Heart left ventricle (tissue), 13 donors: Measurements from ENCODE around the gene ZNF594.
"Not testable (repeated sequence)": the region's sequence is repeated elsewhere in the genome, so short reads cannot be mapped to it uniquely, and the experiment has no call there.

ENCODE experiments used
- POLR2A ChIP-seq, 2 donors: fragments of 450-650 bp; IDR thresholded peaks; one replicate each; pipeline ENCODE4 v1.6.1; 2017; ENCODE audit warnings: antibody characterized with exemption in 2 of 2, mild to moderate bottlenecking in 2 of 2, moderate library complexity in 2 of 2
- TF ChIP-seq, protein P1 (sequence below), 12 donors: fragments of 200-600 bp; sonication (generic) in 4 of 12; IDR thresholded peaks; one replicate each; pipeline versions ENCODE4 v1.5.0 to v1.8.0; 2018 to 2022; ENCODE audit warnings: antibody characterized with exemption in 12 of 12, mild to moderate bottlenecking in 5 of 12
- donor health status: ischemic (EF 13 %, LVEDD 7.1; RV severe dilation, severe dysfunction).
- donor health status: DM: no; HTN: yes; CAD: no.
- donor health status: DM: no; HTN: no; CAD: no.
- donor health status: ischemic (EF 25% LVEDD 6.9; RV normal size, moderate dysfunction).
- donor health status: ischemic (EF 25% LVEDD 5.7; RV mildly dilated, moderate dysfunction).
- donor health status: ischemic (EF 35%, LVEDD 5.7; RV mildly dilated, moderate dysfunction).
- donor health status: nonischemic (EF 11% LVEDD 7.7; RV severe dilation, severe dysfunction).
- donor health status: DM: yes; HTN: yes; CAD: no.
- donor health status: PGD.
- donor health status: ischemic (EF 29% LVEDD 5.4; RV normal size, mild dysfunction).
- donor health status: nonischemic (EF 23%, LVEDD 6.1; RV moderate dilation, normal function).

- TF ChIP-seq, protein P1, sequence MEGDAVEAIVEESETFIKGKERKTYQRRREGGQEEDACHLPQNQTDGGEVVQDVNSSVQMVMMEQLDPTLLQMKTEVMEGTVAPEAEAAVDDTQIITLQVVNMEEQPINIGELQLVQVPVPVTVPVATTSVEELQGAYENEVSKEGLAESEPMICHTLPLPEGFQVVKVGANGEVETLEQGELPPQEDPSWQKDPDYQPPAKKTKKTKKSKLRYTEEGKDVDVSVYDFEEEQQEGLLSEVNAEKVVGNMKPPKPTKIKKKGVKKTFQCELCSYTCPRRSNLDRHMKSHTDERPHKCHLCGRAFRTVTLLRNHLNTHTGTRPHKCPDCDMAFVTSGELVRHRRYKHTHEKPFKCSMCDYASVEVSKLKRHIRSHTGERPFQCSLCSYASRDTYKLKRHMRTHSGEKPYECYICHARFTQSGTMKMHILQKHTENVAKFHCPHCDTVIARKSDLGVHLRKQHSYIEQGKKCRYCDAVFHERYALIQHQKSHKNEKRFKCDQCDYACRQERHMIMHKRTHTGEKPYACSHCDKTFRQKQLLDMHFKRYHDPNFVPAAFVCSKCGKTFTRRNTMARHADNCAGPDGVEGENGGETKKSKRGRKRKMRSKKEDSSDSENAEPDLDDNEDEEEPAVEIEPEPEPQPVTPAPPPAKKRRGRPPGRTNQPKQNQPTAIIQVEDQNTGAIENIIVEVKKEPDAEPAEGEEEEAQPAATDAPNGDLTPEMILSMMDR (IDR thresholded peaks at IDR 0.05), result not testable (repeated sequence)
- not testable (repeated sequence) for TF ChIP-seq POLR2A (IDR thresholded peaks at IDR 0.05)
These were observed 29.9 kb downstream of the ZNF594 start for GRCh38 chr17:5161793-5162192.
